Measurements from ENCODE around the gene FNDC1. TPM values are rescaled to one million over a fixed set of nuclear protein-coding genes. Genes with fewer than 3 reads are reported as not detected.

The FNDC1 gene
- total RNA-seq, 1 donor from 2014 or later, result 0.09 TPM

- H3K27ac Mint-ChIP-seq (ENCODE audit: unreplicated experiment), result no peak overlapping the region
- H3K4me1 Mint-ChIP-seq, result peaks cover 3% of the 10 kb centered on the region
- no peaks in the 10 kb centered on the region for H3K36me3 Mint-ChIP-seq (ENCODE audit: low read depth)
- no peak for TF ChIP-seq CTCF (conservative IDR thresholded peaks at IDR 0.05)
- peaks cover 53% of the 10 kb centered on the region for H3K27me3 Mint-ChIP-seq (ENCODE audit: low read depth)
- no peak for DNase-seq (ENCODE audit: low read depth, low spot score)
- H3K4me3 Mint-ChIP-seq, result no peak overlapping the region
- no peaks in the 10 kb centered on the region for H3K9me3 Mint-ChIP-seq
These were observed 7.7 kb downstream of the FNDC1 start for GRCh38 chr6:159176913-159177312.

- Mint-ChIP-seq H3K4me1 (peaks cover 3% of the 10 kb centered on the region), H3K9me3 (peaks cover 1% of the 10 kb centered on the region), H3K27ac (ENCODE audit: unreplicated experiment) (no peak overlapping the region), H3K36me3 (ENCODE audit: low read depth) (no peaks in the 10 kb centered on the region), H3K4me3 (no peak overlapping the region), H3K27me3 (ENCODE audit: low read depth) (peaks cover 49% of the 10 kb centered on the region)
- no peak for DNase-seq (ENCODE audit: low read depth, low spot score)
- TF ChIP-seq CTCF (conservative IDR thresholded peaks at IDR 0.05), result no peak
These were observed 9.6 kb downstream of the FNDC1 start for GRCh38 chr6:159178847-159179246.

GRCh38 chr6:159180001-159180400 is 10.8 kb downstream of the FNDC1 start:
- Mint-ChIP-seq H3K4me3 (no peak overlapping the region), H3K36me3 (ENCODE audit: low read depth) (no peaks in the 10 kb centered on the region), H3K4me1 (no peaks in the 10 kb centered on the region), H3K27ac (ENCODE audit: unreplicated experiment) (no peak overlapping the region), H3K27me3 (ENCODE audit: low read depth) (peaks cover 43% of the 10 kb centered on the region), H3K9me3 (peaks cover 2% of the 10 kb centered on the region)
- DNase-seq (ENCODE audit: low read depth, low spot score), result no peak
- TF ChIP-seq CTCF (conservative IDR thresholded peaks at IDR 0.05), result no peak

- no peak for TF ChIP-seq CTCF (conservative IDR thresholded peaks at IDR 0.05)
- H3K36me3 Mint-ChIP-seq (ENCODE audit: low read depth), result no peaks in the 10 kb centered on the region
- peaks cover 7% of the 10 kb centered on the region for H3K9me3 Mint-ChIP-seq
- DNase-seq (ENCODE audit: low read depth, low spot score), result no peak
- H3K4me1 Mint-ChIP-seq, result no peaks in the 10 kb centered on the region
- H3K27me3 Mint-ChIP-seq (ENCODE audit: low read depth), result peaks cover 32% of the 10 kb centered on the region
- H3K4me3 Mint-ChIP-seq, result no peak overlapping the region
- no peak overlapping the region for H3K27ac Mint-ChIP-seq (ENCODE audit: unreplicated experiment)
These were observed 12.7 kb downstream of the FNDC1 start for GRCh38 chr6:159181914-159182313.

GRCh38 chr6:159184559-159184958 is 15.4 kb downstream of the FNDC1 start:
- H3K27me3 Mint-ChIP-seq (ENCODE audit: low read depth), result peaks cover 30% of the 10 kb centered on the region
- TF ChIP-seq CTCF (conservative IDR thresholded peaks at IDR 0.05), result no peak
- no peak overlapping the region for H3K27ac Mint-ChIP-seq (ENCODE audit: unreplicated experiment)
- DNase-seq (ENCODE audit: low read depth, low spot score), result no peak
- H3K9me3 Mint-ChIP-seq, result peaks cover 7% of the 10 kb centered on the region
- no peaks in the 10 kb centered on the region for H3K4me1 Mint-ChIP-seq
- H3K4me3 Mint-ChIP-seq, result no peak overlapping the region
- no peaks in the 10 kb centered on the region for H3K36me3 Mint-ChIP-seq (ENCODE audit: low read depth)

- H3K9me3 Mint-ChIP-seq, result peaks cover 8% of the 10 kb centered on the region
- DNase-seq (ENCODE audit: low read depth, low spot score), result no peak
- H3K36me3 Mint-ChIP-seq (ENCODE audit: low read depth), result no peaks in the 10 kb centered on the region
- H3K4me1 Mint-ChIP-seq, result no peaks in the 10 kb centered on the region
- TF ChIP-seq CTCF (conservative IDR thresholded peaks at IDR 0.05), result no peak
- peaks cover 27% of the 10 kb centered on the region for H3K27me3 Mint-ChIP-seq (ENCODE audit: low read depth)
- no peak overlapping the region for H3K4me3 Mint-ChIP-seq
- no peak overlapping the region for H3K27ac Mint-ChIP-seq (ENCODE audit: unreplicated experiment)
These were observed 21.3 kb downstream of the FNDC1 start for GRCh38 chr6:159190460-159190859.

Data from neural crest cell (in vitro differentiated cells).